HUES64 (cell line): ENCODE results near the gene CCDC80.
"Not testable (repeated sequence)": the region's sequence is repeated elsewhere in the genome, so short reads cannot be mapped to it uniquely, and the experiment has no call there.

ENCODE experiments used
- H3K27ac ChIP-seq: 2 replicates; pipeline ENCODE4 v1.7.0; 2013; ENCODE audit warnings: low read depth, low read length, inconsistent platforms
- H3K27me3 ChIP-seq: 2 replicates; pipeline ENCODE4 v1.6.1; 2013; ENCODE audit warnings: mild to moderate bottlenecking, low read length; ENCODE audit not compliant: insufficient read depth
- H3K36me3 ChIP-seq: 2 replicates; pipeline ENCODE4 v1.6.1; 2013; ENCODE audit warnings: mild to moderate bottlenecking, low read length; ENCODE audit not compliant: insufficient read depth
- H3K4me1 ChIP-seq: 2 replicates; pipeline ENCODE4 v1.6.1; 2013; ENCODE audit warnings: mild to moderate bottlenecking, low read length, moderate library complexity; ENCODE audit not compliant: insufficient read depth
- H3K4me3 ChIP-seq: 2 replicates; pipeline ENCODE4 v1.5.1; 2013; ENCODE audit warnings: mild to moderate bottlenecking, low read length, moderate library complexity
- H3K9ac ChIP-seq: 2 replicates; pipeline ENCODE4 v1.6.1; 2013; ENCODE audit warnings: mild to moderate bottlenecking, low read depth, low read length
- H3K9me3 ChIP-seq: 2 replicates; pipeline ENCODE4 v1.6.1; 2013; ENCODE audit warnings: low read depth, low read length; ENCODE audit not compliant: insufficient read depth
- WGBS: fragments of 150-250, 120-280 bp; methylation state at CpG from one replicate; pipeline ENCODE4 v1.1.7; 2013; ENCODE audit warnings: missing lambda C conversion rate; 5-methylcytosine and 5-hydroxymethylcytosine counted together

CCDC80 gene

DNA sequence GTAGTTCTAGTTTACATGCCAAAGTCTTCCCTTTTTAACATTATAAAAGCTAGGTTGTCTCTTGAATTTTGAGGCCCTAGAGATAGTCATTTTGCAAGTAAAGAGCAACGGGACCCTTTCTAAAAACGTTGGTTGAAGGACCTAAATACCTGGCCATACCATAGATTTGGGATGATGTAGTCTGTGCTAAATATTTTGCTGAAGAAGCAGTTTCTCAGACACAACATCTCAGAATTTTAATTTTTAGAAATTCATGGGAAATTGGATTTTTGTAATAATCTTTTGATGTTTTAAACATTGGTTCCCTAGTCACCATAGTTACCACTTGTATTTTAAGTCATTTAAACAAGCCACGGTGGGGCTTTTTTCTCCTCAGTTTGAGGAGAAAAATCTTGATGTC is 57.8 kb downstream of the CCDC80 start:
- peaks cover 20% of the 10 kb centered on the region for H3K4me1 ChIP-seq
- no peaks in the 10 kb centered on the region for H3K9me3 ChIP-seq
- no peak overlapping the region for H3K9ac ChIP-seq
- WGBS, result 82% methylated on average over 2 of the region's 3 CpGs
- no peak overlapping the region for H3K27ac ChIP-seq
- H3K4me3 ChIP-seq, result no peak overlapping the region
- peaks cover 74% of the 10 kb centered on the region for H3K36me3 ChIP-seq
- H3K27me3 ChIP-seq, result no peaks in the 10 kb centered on the region

DNA sequence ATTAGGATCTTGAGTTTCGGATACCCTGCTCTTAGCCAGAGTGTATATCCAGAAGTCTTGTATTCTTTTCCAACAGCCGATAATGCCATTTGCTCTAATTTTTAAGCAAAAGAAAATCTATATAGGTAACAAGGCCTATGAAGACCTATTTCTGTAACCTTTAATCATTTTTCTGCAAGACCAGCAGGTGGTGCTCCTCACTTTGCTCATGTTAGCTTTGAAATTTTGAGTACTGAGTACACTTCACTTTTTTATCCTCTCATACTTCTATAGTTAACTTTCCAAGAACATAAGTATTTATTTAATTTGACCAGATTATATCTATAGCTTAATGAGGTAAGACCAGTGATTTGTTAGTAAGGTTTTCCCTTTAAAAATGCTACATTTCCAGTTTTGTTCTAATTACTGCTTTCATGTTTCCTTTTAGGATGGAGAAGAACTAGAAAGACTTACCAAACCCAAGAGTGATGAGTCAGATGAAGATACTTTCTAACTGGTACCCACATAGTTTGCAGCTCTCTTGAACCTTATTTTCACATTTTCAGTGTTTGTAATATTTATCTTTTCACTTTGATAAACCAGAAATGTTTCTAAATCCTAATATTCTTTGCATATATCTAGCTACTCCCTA is 58.6 kb downstream of the CCDC80 start:
- Histone ChIP-seq H3K36me3 (peaks cover 69% of the 10 kb centered on the region), H3K4me3 (no peak overlapping the region), H3K9ac (no peak overlapping the region), H3K27ac (no peak overlapping the region; the same call in 1 of the 2 replicates), H3K4me1 (peaks cover 20% of the 10 kb centered on the region), H3K9me3 (no peaks in the 10 kb centered on the region), H3K27me3 (no peaks in the 10 kb centered on the region)
- 77% methylated on average over 2 of the region's 2 CpGs for WGBS

DNA sequence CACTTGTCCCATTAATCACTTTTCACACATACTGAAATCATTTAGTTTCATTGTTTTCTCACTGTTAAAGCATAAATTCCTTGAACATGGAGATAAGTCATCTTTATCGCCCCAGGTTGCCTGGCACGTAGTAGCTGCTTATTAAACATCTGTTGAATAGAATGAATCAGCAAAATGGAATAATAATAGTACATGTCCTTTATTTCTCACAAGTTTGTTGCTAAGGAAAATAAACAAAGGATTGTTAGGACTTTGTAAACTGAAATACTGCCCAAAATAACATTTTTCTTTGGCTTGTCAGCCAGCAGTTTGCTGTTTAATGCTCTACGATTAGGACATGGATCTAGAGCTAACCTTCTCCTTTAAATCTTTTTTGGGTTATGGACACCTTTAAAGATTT is 61.2 kb downstream of the CCDC80 start:
- Histone ChIP-seq H3K27ac (no peak overlapping the region), H3K4me3 (no peak overlapping the region), H3K9me3 (no peaks in the 10 kb centered on the region), H3K4me1 (peaks cover 20% of the 10 kb centered on the region), H3K9ac (no peak overlapping the region), H3K36me3 (peaks cover 70% of the 10 kb centered on the region), H3K27me3 (no peaks in the 10 kb centered on the region)
- WGBS, result 100% methylated on average over 3 of the region's 3 CpGs

DNA sequence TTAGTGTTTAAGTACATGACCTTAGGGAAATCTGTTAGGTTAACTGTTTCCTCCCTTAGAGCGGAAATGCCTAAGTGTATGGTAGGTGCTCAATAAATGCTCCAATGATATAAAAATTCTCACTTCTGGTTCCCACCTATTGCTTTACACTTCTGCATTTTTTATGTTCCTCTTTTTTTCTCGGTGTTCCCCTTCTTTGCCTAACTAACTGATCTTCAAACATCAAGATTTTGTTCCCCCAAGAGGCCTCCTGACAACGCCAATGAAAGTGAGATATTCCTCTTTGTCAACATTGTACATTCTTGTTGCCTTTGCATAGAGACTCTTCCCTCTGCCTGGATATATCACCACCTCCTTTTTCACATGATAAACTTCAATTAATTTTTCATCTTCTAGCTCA is 61.7 kb downstream of the CCDC80 start:
- Histone ChIP-seq H3K27ac (no peak overlapping the region), H3K4me1 (peaks cover 20% of the 10 kb centered on the region)

DNA sequence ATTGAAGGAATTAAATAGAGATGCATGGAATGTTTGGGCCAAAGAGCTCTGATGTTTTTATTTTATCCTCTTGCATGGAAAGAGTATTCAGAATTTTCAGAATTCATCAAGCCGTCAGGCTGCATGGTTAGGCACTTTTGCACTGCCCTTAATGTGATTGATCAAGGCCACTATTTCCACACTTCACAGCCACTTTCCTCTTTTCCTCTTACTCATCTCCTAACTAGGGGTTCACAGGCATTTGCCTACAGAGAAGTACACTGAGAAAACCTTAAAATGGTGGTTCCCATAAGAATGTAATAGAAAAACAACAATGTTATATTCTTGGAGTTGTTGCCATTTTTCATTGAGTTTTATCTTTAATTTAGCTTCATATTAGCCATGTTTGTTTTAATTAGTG is 68.2 kb downstream of the CCDC80 start:
- H3K4me3 ChIP-seq, result no peak overlapping the region
- no peaks in the 10 kb centered on the region for H3K4me1 ChIP-seq
- H3K9me3 ChIP-seq, result no peaks in the 10 kb centered on the region
- H3K36me3 ChIP-seq, result peaks cover 85% of the 10 kb centered on the region
- H3K27ac ChIP-seq, result no peak overlapping the region
- no peak overlapping the region for H3K9ac ChIP-seq
- no peaks in the 10 kb centered on the region for H3K27me3 ChIP-seq
- WGBS, result 98% methylated on average over 1 of the region's 1 CpG

More for the DNA sequence above, 61.7 kb downstream of the CCDC80 start:
- peaks cover 70% of the 10 kb centered on the region for H3K36me3 ChIP-seq
- H3K9me3 ChIP-seq, result no peaks in the 10 kb centered on the region
- H3K4me3 ChIP-seq, result no peak overlapping the region
- H3K9ac ChIP-seq, result no peak overlapping the region
- WGBS, result 91% methylated on average over 2 of the region's 3 CpGs
- no peaks in the 10 kb centered on the region for H3K27me3 ChIP-seq

DNA sequence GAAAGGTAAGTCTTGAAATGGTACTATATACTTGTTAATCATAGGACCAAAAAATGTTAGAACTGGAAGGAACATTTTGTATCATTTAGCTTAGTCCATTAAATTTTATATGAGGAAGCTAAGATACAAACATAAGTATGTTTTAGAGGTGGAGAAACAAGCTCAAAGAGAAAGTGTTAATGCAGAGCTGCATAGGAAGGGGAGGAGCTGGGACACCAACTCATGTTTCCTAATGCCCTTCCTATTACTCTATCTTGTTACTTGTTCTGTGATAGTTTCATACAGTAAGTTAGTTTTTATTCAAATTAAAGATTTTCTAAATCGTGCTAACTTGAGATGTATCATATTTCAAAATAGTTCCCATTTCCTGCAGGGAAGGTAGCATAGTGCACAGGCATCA is 71.7 kb downstream of the CCDC80 start:
- Histone ChIP-seq H3K4me3 (no peak overlapping the region), H3K4me1 (peaks cover 7% of the 10 kb centered on the region), H3K9me3 (no peaks in the 10 kb centered on the region), H3K9ac (no peak overlapping the region), H3K27ac (no peak overlapping the region), H3K27me3 (no peaks in the 10 kb centered on the region), H3K36me3 (peaks cover 68% of the 10 kb centered on the region)
- 86% methylated on average over 1 of the region's 1 CpG for WGBS

DNA sequence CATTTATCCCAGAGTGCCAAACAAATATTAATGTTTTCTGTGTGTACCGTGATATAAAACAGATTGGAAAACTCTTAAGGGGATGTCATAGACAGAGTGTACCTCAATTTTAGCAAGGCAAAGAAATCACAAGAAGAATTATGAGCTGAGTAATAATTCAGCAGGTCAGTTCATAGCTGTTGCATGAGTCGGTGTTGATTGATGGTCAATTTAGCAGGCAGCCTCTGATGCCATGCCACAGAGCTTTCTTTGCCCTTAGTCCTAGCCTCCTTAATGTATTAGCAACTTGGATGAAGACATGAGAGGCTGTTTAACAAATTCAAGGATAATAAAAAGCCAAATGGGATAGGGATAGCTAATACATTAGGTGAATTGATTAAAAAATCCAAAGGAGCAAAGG is 72.3 kb downstream of the CCDC80 start:
- no peak overlapping the region for H3K27ac ChIP-seq
- peaks cover 62% of the 10 kb centered on the region for H3K36me3 ChIP-seq
- 99% methylated on average over 2 of the region's 2 CpGs for WGBS

DNA sequence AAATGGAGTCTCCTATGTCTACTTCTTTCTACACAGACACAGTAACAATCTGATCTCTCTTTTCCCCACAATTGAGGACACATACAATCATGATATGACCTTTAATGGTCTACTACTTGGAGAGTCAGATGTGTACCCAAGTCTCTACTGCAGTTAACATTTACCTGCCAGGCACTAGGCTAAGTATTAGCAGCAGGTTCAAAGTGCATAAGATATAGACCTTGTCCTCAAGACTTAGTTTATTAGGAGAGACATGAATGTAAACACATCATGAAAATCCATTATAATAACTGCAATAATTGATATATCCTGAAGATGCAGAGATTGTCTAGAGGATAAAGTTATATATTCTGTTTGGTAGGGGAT is 76.0 kb downstream of the CCDC80 start:
- Histone ChIP-seq H3K9ac (peak overlapping the region; percentile 56), H3K27me3 (no peaks in the 10 kb centered on the region), H3K4me3 (peak overlapping the region; percentile 36; the same call in 1 of the 2 replicates), H3K36me3 (peaks cover 32% of the 10 kb centered on the region), H3K27ac (peak overlapping the region; percentile 15; the same call in 1 of the 2 replicates), H3K4me1 (peaks cover 26% of the 10 kb centered on the region), H3K9me3 (no peaks in the 10 kb centered on the region)

More for the DNA sequence above, 72.3 kb downstream of the CCDC80 start:
- Histone ChIP-seq H3K9ac (no peak overlapping the region), H3K27me3 (no peaks in the 10 kb centered on the region), H3K9me3 (no peaks in the 10 kb centered on the region), H3K4me3 (no peak overlapping the region), H3K4me1 (peaks cover 12% of the 10 kb centered on the region)

DNA sequence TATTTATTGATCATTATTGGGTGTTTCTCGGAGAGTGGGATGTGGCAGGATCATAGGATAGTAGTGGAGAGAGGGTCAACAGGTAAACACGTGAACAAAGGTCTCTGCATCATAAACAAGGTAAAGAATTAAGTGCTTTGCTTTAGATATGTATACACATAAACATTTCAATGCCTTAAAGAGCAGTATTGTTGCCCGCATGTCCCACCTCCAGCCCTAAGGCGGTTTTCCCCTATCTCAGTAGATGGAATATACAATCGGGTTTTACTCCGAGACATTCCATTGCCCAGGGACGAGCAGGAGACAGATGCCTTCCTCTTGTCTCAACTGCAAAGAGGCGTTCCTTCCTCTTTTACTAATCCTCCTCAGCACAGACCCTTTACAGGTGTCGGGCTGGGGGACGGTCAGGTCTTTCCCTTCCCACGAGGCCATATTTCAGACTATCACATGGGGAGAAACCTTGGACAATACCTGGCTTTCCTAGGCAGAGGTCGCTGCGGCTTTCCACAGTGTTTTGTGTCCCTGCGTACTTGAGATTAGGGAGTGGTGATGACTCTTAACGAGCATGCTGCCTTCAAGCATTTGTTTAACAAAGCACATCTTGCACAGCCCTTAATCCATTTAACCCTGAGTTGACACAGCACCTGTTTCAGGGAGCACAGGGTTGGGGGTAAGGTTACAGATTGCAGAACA is 76.5 kb downstream of the CCDC80 start:
- WGBS, result 28% methylated on average over 11 of the region's 15 CpGs
- H3K27me3 ChIP-seq, H3K9me3 ChIP-seq: not testable (repeated sequence)
- Histone ChIP-seq H3K9ac (peak overlapping the region; percentile 60), H3K4me3 (peak overlapping the region; percentile 83), H3K27ac (peak overlapping the region; percentile 72; the same call in 1 of the 2 replicates), H3K36me3 (peaks cover 26% of the 10 kb centered on the region), H3K4me1 (peaks cover 30% of the 10 kb centered on the region)

DNA sequence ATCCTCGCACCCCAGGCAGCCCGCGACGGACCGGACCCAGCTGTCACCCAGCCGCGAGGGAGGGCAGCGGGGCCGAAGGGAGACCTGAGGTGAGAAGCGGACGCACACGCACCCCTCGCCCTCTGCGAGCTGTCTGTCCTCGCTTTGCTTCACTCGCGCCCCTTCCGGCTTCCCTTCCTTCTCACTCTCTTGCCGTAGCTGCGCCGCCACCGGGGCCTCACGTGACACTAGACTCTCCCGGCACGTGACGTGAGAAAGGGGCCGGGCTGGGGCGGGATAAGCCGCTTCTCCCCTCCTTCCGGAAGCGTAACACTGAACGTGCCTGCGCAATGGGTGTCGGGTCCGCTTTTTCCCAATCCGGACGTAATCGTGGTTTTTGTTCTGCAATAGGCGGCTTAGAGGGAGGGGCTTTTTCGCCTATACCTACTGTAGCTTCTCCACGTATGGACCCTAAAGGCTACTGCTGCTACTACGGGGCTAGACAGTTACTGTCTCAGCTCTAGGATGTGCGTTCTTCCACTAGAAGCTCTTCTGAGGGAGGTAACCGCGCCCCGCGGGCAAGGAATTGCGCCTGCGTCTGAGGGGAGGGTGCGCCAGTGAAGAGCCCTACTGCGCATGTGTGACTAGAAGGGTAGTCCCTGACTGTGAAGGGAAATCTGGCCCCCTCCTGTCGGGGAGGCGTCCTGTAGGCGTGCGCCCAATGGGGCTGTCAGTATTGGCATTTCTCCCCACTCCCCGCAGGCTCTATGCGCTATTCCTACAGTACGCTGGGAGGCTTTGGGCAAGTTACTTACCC is 79.0 kb downstream of the CCDC80 start, which contains the start of the genes ATG3 and SLC35A5:
ATG3 (minus strand) TSS at position 229 of the 796 bp plus-strand sequence. CDS start 434 bp downstream, outside the sequence.
SLC35A5 (plus strand) TSS at position 312 of the 796 bp plus-strand sequence. CDS start 1,359 bp downstream, outside the sequence.
- Histone ChIP-seq H3K27ac (peak within 1 kb of the TSS; percentile 98), H3K9me3 (no peaks in the 10 kb centered on the region), H3K36me3 (peaks cover 14% of the 10 kb centered on the region), H3K4me1 (peaks cover 33% of the 10 kb centered on the region), H3K27me3 (no peaks in the 10 kb centered on the region), H3K4me3 (peak within 1 kb of the TSS; percentile 83), H3K9ac (peak within 1 kb of the TSS; percentile 88)
- under 1% methylated on average over 58 of the region's 58 CpGs for WGBS

DNA sequence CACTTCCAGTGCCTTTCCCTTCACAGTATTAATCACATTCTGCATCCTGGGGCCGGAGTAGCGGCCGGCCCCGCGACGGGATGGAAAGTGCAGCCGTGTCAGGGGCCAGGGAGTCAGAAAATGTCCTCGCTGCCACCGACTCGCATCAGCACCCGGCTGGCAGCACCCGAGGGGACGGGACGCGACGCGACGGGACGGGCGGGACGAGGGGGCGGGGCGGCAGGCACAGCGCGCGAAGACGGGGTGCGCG is 79.5 kb downstream of the CCDC80 start:
- Histone ChIP-seq H3K9me3 (no peaks in the 10 kb centered on the region), H3K9ac (peak overlapping the region; percentile 88), H3K36me3 (peaks cover 10% of the 10 kb centered on the region), H3K4me3 (peak overlapping the region; percentile 83), H3K27me3 (no peaks in the 10 kb centered on the region), H3K4me1 (peaks cover 33% of the 10 kb centered on the region), H3K27ac (peak overlapping the region; percentile 98)
- WGBS, result under 1% methylated on average over 29 of the region's 29 CpGs
